Bronchial epithelial cell (primary cell): ENCODE data around the gene RP9. TPM values are rescaled to one million over a fixed set of nuclear protein-coding genes. Genes with fewer than 3 reads are reported as not detected.
"Not testable (repeated sequence)": the region's sequence is repeated elsewhere in the genome, so short reads cannot be mapped to it uniquely, and the experiment has no call there.

Experiments
- DNase-seq: peaks from one replicate; pipeline ENCODE4 v3.0.0-alpha.2; 2010; ENCODE audit warnings: low read depth
- FAIRE-seq: peaks from 2 replicates; lab custom pipeline; 2011; peaks lifted over from hg19 to GRCh38; lab: Jason Lieb, UNC
- H3K27me3 ChIP-seq: 2 replicates; pipeline ENCODE4 v1.5.1; 2011; ENCODE audit warnings: low read length; ENCODE audit not compliant: control insufficient read depth, insufficient read depth
- H3K36me3 ChIP-seq: 2 replicates; pipeline ENCODE4 v1.5.1; 2011; ENCODE audit warnings: low read length; ENCODE audit not compliant: control insufficient read depth, insufficient read depth
- H3K4me3 ChIP-seq: 2 replicates; pipeline ENCODE4 v1.5.1; 2011; ENCODE audit warnings: mild to moderate bottlenecking, low read depth, low read length, control low read depth
- total RNA-seq: library from RNA; depleted of rRNA; stranded (reverse); fragments of >200 nt; gene quantifications from 2 replicates; pipeline ENCODE4 v1.2.1, GENCODE V29; 2014
- TF ChIP-seq, protein P1 (sequence below): IDR thresholded peaks from 2 replicates; pipeline ENCODE4 v1.5.1; 2011; ENCODE audit warnings: mild to moderate bottlenecking, moderate library complexity, low read length, control low read depth, inconsistent platforms; ENCODE audit not compliant: insufficient read depth, severe bottlenecking

RP9 gene
- total RNA-seq, 1 donor from 2014 or later: 12.1 TPM

DNA sequence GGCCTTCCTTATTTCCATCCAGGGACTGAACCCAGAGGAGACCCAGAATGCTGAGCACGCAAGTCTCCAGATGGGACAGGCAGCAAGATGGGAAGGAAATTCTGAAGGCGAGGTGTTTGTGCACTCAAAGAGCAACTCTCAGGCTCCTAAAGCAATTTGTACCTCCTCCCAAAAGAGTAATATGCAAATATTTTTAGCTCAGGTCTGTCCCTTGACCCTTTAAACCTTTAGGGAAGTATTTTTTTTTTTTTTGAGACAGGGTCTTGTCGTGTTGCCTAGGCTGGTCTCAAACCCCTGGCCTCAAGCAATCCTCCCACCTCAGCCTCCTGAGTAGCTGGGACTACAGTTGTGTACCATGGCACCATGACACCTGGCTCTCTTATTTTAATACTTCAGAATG lies 8.4 kb downstream of the RP9 start:
- Histone ChIP-seq H3K4me3 (no peak overlapping the region), H3K36me3 (peaks cover 18% of the 10 kb centered on the region), H3K27me3 (no peaks in the 10 kb centered on the region)
- FAIRE-seq: no peak
- DNase-seq: no peak
- TF ChIP-seq, protein P1, sequence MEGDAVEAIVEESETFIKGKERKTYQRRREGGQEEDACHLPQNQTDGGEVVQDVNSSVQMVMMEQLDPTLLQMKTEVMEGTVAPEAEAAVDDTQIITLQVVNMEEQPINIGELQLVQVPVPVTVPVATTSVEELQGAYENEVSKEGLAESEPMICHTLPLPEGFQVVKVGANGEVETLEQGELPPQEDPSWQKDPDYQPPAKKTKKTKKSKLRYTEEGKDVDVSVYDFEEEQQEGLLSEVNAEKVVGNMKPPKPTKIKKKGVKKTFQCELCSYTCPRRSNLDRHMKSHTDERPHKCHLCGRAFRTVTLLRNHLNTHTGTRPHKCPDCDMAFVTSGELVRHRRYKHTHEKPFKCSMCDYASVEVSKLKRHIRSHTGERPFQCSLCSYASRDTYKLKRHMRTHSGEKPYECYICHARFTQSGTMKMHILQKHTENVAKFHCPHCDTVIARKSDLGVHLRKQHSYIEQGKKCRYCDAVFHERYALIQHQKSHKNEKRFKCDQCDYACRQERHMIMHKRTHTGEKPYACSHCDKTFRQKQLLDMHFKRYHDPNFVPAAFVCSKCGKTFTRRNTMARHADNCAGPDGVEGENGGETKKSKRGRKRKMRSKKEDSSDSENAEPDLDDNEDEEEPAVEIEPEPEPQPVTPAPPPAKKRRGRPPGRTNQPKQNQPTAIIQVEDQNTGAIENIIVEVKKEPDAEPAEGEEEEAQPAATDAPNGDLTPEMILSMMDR: no peak

GRCh38 chr7:33099154-33099940 lies 9.9 kb downstream of the RP9 start:
- DNase-seq: no peak
- no peak for FAIRE-seq
- TF ChIP-seq, protein P1: no peak
- Histone ChIP-seq H3K36me3 (peaks cover 18% of the 10 kb centered on the region), H3K27me3 (no peaks in the 10 kb centered on the region), H3K4me3 (no peak overlapping the region)

- not testable (repeated sequence) for H3K36me3 ChIP-seq, DNase-seq, H3K27me3 ChIP-seq, H3K4me3 ChIP-seq
- peak; percentile 93 for FAIRE-seq
Observed at GRCh38 chr7:33094745-33095275, 14.4 kb downstream of the RP9 start.

DNA sequence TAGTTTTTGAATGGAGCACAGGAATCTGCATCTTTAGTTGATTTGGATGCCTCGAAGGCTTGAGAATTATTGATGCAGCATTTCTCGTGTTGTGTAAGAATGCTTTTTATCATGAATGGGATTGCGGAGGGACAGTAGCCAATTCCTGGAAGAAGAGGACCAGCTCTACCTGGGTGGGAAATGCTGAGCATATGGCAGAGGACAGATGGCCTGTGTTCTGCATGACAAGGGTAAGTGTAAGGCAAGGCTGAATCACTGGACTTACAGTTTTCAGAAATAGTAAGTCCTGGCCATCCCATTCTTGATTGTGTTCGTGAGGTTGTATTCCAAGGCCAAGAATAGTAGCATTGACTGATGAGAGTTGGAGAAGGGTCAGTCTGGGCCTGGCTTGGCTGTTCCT lies 15.9 kb downstream of the RP9 start:
- FAIRE-seq: peak; percentile 40

DNA sequence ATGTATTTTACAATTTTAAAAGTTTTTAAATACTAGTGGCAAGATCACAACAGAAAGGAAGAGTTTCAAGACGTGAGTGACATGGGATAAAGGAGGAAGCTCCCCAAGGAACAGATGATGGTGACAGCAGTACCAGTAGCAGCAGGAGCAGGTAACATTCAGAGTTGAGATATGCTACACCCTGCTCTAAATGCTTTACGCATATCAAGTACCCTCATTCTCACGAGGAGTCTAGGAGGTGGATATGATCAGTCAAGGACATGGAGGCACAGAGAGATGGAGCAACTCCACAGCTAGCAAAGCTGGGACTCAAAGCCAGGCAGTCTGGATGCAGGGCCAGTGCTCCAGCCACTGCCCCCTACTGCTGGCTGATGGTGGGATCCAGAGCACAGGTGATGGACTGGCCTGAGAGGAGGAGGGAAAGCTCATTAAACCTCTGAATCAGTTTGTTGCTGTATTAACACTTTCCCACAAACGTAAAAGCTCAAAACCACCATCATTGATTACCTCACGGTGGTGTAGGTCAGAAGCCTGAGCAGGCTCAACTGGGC lies 17.5 kb downstream of the RP9 start:
- FAIRE-seq (no peak), DNase-seq (no peak)
- Histone ChIP-seq H3K36me3 (peaks cover 4% of the 10 kb centered on the region), H3K27me3 (no peaks in the 10 kb centered on the region), H3K4me3 (no peak overlapping the region)
- TF ChIP-seq, protein P1: no peak

More for the DNA sequence above, 15.9 kb downstream of the RP9 start:
- DNase-seq: no peak
- H3K27me3 ChIP-seq: no peaks in the 10 kb centered on the region
- no peak overlapping the region for H3K4me3 ChIP-seq
- TF ChIP-seq, protein P1: no peak
- peaks cover 7% of the 10 kb centered on the region for H3K36me3 ChIP-seq

- FAIRE-seq (no peak), DNase-seq (peak; percentile 91)
- no peak overlapping the region for H3K4me3 ChIP-seq
- H3K27me3 ChIP-seq: no peaks in the 10 kb centered on the region
- TF ChIP-seq, protein P1: no peak
- peaks cover 2% of the 10 kb centered on the region for H3K36me3 ChIP-seq
Observed at GRCh38 chr7:33091111-33091531, 18.1 kb downstream of the RP9 start.
